GM23338 (cell line): ENCODE measurements around the gene TACC3. TPM values are rescaled to one million over a fixed set of nuclear protein-coding genes. Genes with fewer than 3 reads are reported as not detected.

Experiments used
- ATAC-seq: fragments of 200-7000 bp; cut with Tn5 transposase; 3 replicates; pipeline ENCODE4 v1.9.1; 2020
- DNase-seq: peaks from one replicate; pipeline ENCODE4 v3.0.0-alpha.2; 2015; ENCODE audit warnings: low spot score
- H2AFZ ChIP-seq: fragments of 200-600 bp; sonication (generic); 2 replicates; pipeline ENCODE4 v1.8.0; 2016; ENCODE audit warnings: antibody characterized with exemption, mild to moderate bottlenecking, moderate library complexity
- H3F3A ChIP-seq: fragments of 200-600 bp; sonication (generic); replicated peaks from 2 replicates; pipeline ENCODE4 v1.8.0; 2017; ENCODE audit warnings: antibody characterized with exemption, mixed run types, low read depth
- H3K27ac ChIP-seq: fragments of 200-600 bp; sonication (generic); 2 replicates; pipeline ENCODE4 v1.6.1; 2016; ENCODE audit warnings: low read depth
- H3K27me3 ChIP-seq: fragments of 200-600 bp; sonication (generic); 2 replicates; pipeline ENCODE4 v1.8.0; 2016; ENCODE audit warnings: mild to moderate bottlenecking, mixed run types, moderate library complexity; ENCODE audit not compliant: insufficient read depth
- H3K36me3 ChIP-seq: fragments of 200-600 bp; sonication (generic); 2 replicates; pipeline ENCODE4 v1.8.0; 2016; ENCODE audit warnings: mild to moderate bottlenecking; ENCODE audit not compliant: insufficient read depth
- H3K4me1 ChIP-seq: fragments of 200-600 bp; sonication (generic); 2 replicates; pipeline ENCODE4 v1.8.0; 2016; ENCODE audit warnings: mild to moderate bottlenecking, moderate library complexity; ENCODE audit not compliant: insufficient read depth
- H3K4me2 ChIP-seq: fragments of 200-600 bp; sonication (generic); 2 replicates; pipeline ENCODE4 v1.7.1; 2017; ENCODE audit warnings: mixed run types
- H3K4me3 ChIP-seq: fragments of 200-600 bp; sonication (generic); 2 replicates; pipeline ENCODE4 v1.6.1; 2016; ENCODE audit warnings: mixed run types
- H3K79me2 ChIP-seq: fragments of 200-600 bp; sonication (generic); replicated peaks from 2 replicates; pipeline ENCODE4 v1.8.0; 2017; ENCODE audit warnings: mild to moderate bottlenecking; ENCODE audit not compliant: insufficient read depth
- H3K9me2 ChIP-seq: fragments of 200-600 bp; sonication (generic); 2 replicates; pipeline ENCODE4 v1.8.0; 2017; ENCODE audit not compliant: insufficient read depth
- H4K20me1 ChIP-seq: fragments of 200-600 bp; sonication (generic); replicated peaks from 2 replicates; pipeline ENCODE4 v1.8.0; 2017; ENCODE audit warnings: mild to moderate bottlenecking; ENCODE audit not compliant: insufficient read depth
- H3K27ac Mint-ChIP-seq: 2 replicates; pipeline ENCODE4 v1.8.0; 2020; ENCODE audit warnings: inconsistent platforms, mild to moderate bottlenecking, moderate library complexity, mixed read lengths
- H3K27me3 Mint-ChIP-seq: 3 replicates; pipeline ENCODE4 v1.8.0; 2022; ENCODE audit warnings: low read depth, mild to moderate bottlenecking, moderate library complexity, mixed read lengths, inconsistent platforms; ENCODE audit not compliant: insufficient read depth, poor library complexity
- H3K36me3 Mint-ChIP-seq: 3 replicates; pipeline ENCODE4 v1.8.0; 2021; ENCODE audit warnings: low read depth, mild to moderate bottlenecking, inconsistent platforms, moderate library complexity, mixed read lengths
- H3K4me1 Mint-ChIP-seq: 3 replicates; pipeline ENCODE4 v1.8.0; 2020; ENCODE audit warnings: mild to moderate bottlenecking, inconsistent platforms, mixed read lengths
- H3K4me3 Mint-ChIP-seq: 3 replicates; pipeline ENCODE4 v1.8.0; 2021; ENCODE audit warnings: moderate library complexity, mild to moderate bottlenecking, inconsistent platforms, mixed read lengths
- H3K9me3 Mint-ChIP-seq: 3 replicates; pipeline ENCODE4 v1.8.0; 2020; ENCODE audit warnings: moderate library complexity, mild to moderate bottlenecking, inconsistent platforms, mixed read lengths
- EZH2 ChIP-seq: fragments of 200-600 bp; sonication (generic); IDR thresholded peaks from one replicate; pipeline ENCODE4 v1.8.0; 2017; ENCODE audit warnings: antibody characterized with exemption, mild to moderate bottlenecking, low read depth; ENCODE audit not compliant: unreplicated experiment
- NANOG ChIP-seq: IDR thresholded peaks from 2 replicates; pipeline ENCODE4 v1.6.1; 2016; ENCODE audit warnings: antibody characterized with exemption, borderline replicate concordance
- POLR2AphosphoS5 ChIP-seq: IDR thresholded peaks from 2 replicates; pipeline ENCODE4 v1.6.1; 2016; ENCODE audit warnings: antibody characterized with exemption, low read depth
- ZNF331 ChIP-seq: fragments of 250-450 bp; sonication (Bioruptor Pico); IDR thresholded peaks from 2 replicates; pipeline ENCODE4 v1.5.0; 2020; ENCODE audit warnings: low read depth, mild to moderate bottlenecking, moderate library complexity
- polyA plus RNA-seq: library from polyadenylated mRNA; unstranded; fragments of >200 nt; fragmentation: Nextera tagmentation; extraction: Ambion mirVana; gene quantifications from 2 replicates; pipeline ENCODE4 v1.2.1, GENCODE V29; 2016
- total RNA-seq: library from RNA; depleted of rRNA; stranded (reverse); fragments of >200 nt; shearing (Covaris generic); gene quantifications from 2 replicates; pipeline ENCODE4 v1.2.3, GENCODE V29; 2014
- TF ChIP-seq, protein P1 (sequence below), 2 experiments: fragments of 200-600 bp in 1 of 2; sonication (generic) in 1 of 2; conservative IDR thresholded peaks; 2 replicates each; pipeline versions ENCODE4 v1.5.1 to v1.6.1; 2016 to 2017; ENCODE audit warnings: antibody characterized with exemption in 2 of 2, low read depth in 2 of 2, mild to moderate bottlenecking in 2 of 2, moderate library complexity in 1 of 2
- TF ChIP-seq, protein P2 (sequence below): fragments of 250-450 bp; sonication (Bioruptor Pico); IDR thresholded peaks from 2 replicates; pipeline ENCODE4 v1.5.0; 2020; ENCODE audit warnings: mild to moderate bottlenecking, moderate library complexity
- TF ChIP-seq, protein P3 (sequence below): IDR thresholded peaks from 2 replicates; pipeline ENCODE4 v1.6.1; 2016; ENCODE audit warnings: antibody characterized with exemption

TACC3 gene
- total and polyA plus RNA-seq, 2 experiments from 2014 or later: 120 TPM

- no peaks in the 10 kb centered on the region for H3K9me2 ChIP-seq
- H2AFZ ChIP-seq: 0 out of 2 replicates have a peak overlapping the region, but pooled peaks have one; percentile 32
- no peaks in the 10 kb centered on the region; the same call in 1 of the 2 replicates for H4K20me1 ChIP-seq
- H3K27me3 ChIP-seq: no peaks in the 10 kb centered on the region
- DNase-seq: peak; percentile 88
- Mint-ChIP-seq H3K9me3 (no peaks in the 10 kb centered on the region; the same call in 2 of the 3 replicates), H3K4me3 (no peak overlapping the region), H3K27me3 (peaks cover 11% of the 10 kb centered on the region), H3K36me3 (peaks cover 17% of the 10 kb centered on the region), H3K4me1 (no peaks in the 10 kb centered on the region; the same call in 2 of the 3 replicates), H3K27ac (no peak overlapping the region)
- TF ChIP-seq, protein P1, sequence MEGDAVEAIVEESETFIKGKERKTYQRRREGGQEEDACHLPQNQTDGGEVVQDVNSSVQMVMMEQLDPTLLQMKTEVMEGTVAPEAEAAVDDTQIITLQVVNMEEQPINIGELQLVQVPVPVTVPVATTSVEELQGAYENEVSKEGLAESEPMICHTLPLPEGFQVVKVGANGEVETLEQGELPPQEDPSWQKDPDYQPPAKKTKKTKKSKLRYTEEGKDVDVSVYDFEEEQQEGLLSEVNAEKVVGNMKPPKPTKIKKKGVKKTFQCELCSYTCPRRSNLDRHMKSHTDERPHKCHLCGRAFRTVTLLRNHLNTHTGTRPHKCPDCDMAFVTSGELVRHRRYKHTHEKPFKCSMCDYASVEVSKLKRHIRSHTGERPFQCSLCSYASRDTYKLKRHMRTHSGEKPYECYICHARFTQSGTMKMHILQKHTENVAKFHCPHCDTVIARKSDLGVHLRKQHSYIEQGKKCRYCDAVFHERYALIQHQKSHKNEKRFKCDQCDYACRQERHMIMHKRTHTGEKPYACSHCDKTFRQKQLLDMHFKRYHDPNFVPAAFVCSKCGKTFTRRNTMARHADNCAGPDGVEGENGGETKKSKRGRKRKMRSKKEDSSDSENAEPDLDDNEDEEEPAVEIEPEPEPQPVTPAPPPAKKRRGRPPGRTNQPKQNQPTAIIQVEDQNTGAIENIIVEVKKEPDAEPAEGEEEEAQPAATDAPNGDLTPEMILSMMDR (conservative IDR thresholded peaks at IDR 0.05; ENCODE audit: low read depth in 2 of 2): peak; percentile 74 to 90
- no peak for TF ChIP-seq EZH2
- TF ChIP-seq POLR2AphosphoS5: no peak
- H3F3A ChIP-seq: peaks cover 5% of the 10 kb centered on the region; the same call in 1 of the 2 replicates
- no peak overlapping the region for H3K27ac ChIP-seq
- peak; percentile 46 for ATAC-seq
- H3K4me2 ChIP-seq: peak overlapping the region; percentile 75
- peaks cover 6% of the 10 kb centered on the region; the same call in 1 of the 2 replicates for H3K36me3 ChIP-seq
- peak overlapping the region; percentile 43; the same call in 1 of the 2 replicates for H3K4me3 ChIP-seq
- no peaks in the 10 kb centered on the region for H3K4me1 ChIP-seq
- H3K79me2 ChIP-seq: no peaks in the 10 kb centered on the region
Observed at GRCh38 chr4:1748465-1748995, 27.2 kb downstream of the TACC3 start.

DNA sequence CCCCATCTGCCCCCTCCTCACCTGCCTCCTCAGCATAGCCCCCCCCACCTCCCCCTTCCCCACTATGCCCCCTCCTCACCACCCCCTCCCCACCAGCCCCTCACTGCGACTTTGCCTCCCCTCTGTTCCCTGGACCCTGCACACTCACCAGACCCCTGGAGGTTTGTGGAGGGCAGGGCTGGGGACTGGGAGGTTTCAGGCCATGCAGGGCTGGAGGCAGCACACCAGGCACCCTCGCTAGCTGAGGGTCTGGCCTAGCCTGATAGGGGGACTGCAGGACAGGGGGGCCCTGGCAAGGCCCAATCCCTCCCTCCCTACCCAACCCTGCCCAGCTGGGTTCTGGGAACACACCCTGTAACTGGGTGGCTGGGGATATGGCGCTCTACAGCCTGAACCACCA is 28.0 kb downstream of the TACC3 start:
- no peaks in the 10 kb centered on the region for H3K27me3 ChIP-seq
- TF ChIP-seq, protein P2, sequence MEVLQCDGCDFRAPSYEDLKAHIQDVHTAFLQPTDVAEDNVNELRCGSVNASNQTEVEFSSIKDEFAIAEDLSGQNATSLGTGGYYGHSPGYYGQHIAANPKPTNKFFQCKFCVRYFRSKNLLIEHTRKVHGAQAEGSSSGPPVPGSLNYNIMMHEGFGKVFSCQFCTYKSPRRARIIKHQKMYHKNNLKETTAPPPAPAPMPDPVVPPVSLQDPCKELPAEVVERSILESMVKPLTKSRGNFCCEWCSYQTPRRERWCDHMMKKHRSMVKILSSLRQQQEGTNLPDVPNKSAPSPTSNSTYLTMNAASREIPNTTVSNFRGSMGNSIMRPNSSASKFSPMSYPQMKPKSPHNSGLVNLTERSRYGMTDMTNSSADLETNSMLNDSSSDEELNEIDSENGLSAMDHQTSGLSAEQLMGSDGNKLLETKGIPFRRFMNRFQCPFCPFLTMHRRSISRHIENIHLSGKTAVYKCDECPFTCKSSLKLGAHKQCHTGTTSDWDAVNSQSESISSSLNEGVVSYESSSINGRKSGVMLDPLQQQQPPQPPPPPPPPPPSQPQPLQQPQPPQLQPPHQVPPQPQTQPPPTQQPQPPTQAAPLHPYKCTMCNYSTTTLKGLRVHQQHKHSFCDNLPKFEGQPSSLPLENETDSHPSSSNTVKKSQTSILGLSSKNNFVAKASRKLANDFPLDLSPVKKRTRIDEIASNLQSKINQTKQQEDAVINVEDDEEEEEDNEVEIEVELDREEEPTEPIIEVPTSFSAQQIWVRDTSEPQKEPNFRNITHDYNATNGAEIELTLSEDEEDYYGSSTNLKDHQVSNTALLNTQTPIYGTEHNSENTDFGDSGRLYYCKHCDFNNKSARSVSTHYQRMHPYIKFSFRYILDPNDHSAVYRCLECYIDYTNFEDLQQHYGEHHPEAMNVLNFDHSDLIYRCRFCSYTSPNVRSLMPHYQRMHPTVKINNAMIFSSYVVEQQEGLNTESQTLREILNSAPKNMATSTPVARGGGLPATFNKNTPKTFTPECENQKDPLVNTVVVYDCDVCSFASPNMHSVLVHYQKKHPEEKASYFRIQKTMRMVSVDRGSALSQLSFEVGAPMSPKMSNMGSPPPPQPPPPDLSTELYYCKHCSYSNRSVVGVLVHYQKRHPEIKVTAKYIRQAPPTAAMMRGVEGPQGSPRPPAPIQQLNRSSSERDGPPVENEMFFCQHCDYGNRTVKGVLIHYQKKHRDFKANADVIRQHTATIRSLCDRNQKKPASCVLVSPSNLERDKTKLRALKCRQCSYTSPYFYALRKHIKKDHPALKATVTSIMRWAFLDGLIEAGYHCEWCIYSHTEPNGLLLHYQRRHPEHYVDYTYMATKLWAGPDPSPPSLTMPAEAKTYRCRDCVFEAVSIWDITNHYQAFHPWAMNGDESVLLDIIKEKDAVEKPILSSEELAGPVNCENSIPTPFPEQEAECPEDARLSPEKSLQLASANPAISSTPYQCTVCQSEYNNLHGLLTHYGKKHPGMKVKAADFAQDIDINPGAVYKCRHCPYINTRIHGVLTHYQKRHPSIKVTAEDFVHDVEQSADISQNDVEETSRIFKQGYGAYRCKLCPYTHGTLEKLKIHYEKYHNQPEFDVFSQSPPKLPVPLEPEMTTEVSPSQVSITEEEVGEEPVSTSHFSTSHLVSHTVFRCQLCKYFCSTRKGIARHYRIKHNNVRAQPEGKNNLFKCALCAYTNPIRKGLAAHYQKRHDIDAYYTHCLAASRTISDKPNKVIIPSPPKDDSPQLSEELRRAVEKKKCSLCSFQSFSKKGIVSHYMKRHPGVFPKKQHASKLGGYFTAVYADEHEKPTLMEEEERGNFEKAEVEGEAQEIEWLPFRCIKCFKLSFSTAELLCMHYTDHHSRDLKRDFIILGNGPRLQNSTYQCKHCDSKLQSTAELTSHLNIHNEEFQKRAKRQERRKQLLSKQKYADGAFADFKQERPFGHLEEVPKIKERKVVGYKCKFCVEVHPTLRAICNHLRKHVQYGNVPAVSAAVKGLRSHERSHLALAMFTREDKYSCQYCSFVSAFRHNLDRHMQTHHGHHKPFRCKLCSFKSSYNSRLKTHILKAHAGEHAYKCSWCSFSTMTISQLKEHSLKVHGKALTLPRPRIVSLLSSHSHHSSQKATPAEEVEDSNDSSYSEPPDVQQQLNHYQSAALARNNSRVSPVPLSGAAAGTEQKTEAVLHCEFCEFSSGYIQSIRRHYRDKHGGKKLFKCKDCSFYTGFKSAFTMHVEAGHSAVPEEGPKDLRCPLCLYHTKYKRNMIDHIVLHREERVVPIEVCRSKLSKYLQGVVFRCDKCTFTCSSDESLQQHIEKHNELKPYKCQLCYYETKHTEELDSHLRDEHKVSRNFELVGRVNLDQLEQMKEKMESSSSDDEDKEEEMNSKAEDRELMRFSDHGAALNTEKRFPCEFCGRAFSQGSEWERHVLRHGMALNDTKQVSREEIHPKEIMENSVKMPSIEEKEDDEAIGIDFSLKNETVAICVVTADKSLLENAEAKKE (CRISPR knock-in tag): no peak
- TF ChIP-seq ZNF331: no peak
- TF ChIP-seq POLR2AphosphoS5: no peak
- TF ChIP-seq NANOG: no peak
- TF ChIP-seq, protein P3, sequence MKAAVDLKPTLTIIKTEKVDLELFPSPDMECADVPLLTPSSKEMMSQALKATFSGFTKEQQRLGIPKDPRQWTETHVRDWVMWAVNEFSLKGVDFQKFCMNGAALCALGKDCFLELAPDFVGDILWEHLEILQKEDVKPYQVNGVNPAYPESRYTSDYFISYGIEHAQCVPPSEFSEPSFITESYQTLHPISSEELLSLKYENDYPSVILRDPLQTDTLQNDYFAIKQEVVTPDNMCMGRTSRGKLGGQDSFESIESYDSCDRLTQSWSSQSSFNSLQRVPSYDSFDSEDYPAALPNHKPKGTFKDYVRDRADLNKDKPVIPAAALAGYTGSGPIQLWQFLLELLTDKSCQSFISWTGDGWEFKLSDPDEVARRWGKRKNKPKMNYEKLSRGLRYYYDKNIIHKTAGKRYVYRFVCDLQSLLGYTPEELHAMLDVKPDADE: no peak
- no peak for TF ChIP-seq EZH2
- H3K4me1 Mint-ChIP-seq: no peaks in the 10 kb centered on the region; the same call in 2 of the 3 replicates
- no peak overlapping the region for H3K4me3 ChIP-seq
- no peaks in the 10 kb centered on the region for H3K4me1 ChIP-seq
- H3K27ac ChIP-seq: no peak overlapping the region
- peaks cover 8% of the 10 kb centered on the region for H3K27me3 Mint-ChIP-seq
- no peak overlapping the region for H3K27ac Mint-ChIP-seq
- no peak overlapping the region for H2AFZ ChIP-seq
- H3K36me3 Mint-ChIP-seq: peaks cover 10% of the 10 kb centered on the region
- no peaks in the 10 kb centered on the region for H3K79me2 ChIP-seq
- peaks cover 6% of the 10 kb centered on the region; the same call in 1 of the 2 replicates for H3K36me3 ChIP-seq
- DNase-seq (no peak), ATAC-seq (no peak)
- no peaks in the 10 kb centered on the region for H3K9me3 Mint-ChIP-seq
- no peaks in the 10 kb centered on the region; the same call in 1 of the 2 replicates for H4K20me1 ChIP-seq
- no peak overlapping the region for H3K4me3 Mint-ChIP-seq
- H3F3A ChIP-seq: peaks cover 5% of the 10 kb centered on the region; the same call in 1 of the 2 replicates
- H3K9me2 ChIP-seq: no peaks in the 10 kb centered on the region
- no peak overlapping the region for H3K4me2 ChIP-seq
